ENCODE measurements around the gene PDLIM1. TPM values are rescaled to one million over a fixed set of nuclear protein-coding genes. Genes with fewer than 3 reads are reported as not detected.

PDLIM1 gene
- total and polyA plus RNA-seq, 9 of the 15 experiments (the other 6 are each of a cell fraction or from before 2014, with no cell fraction given) = 19.8 to 164 (median 39.1) TPM

DNA sequence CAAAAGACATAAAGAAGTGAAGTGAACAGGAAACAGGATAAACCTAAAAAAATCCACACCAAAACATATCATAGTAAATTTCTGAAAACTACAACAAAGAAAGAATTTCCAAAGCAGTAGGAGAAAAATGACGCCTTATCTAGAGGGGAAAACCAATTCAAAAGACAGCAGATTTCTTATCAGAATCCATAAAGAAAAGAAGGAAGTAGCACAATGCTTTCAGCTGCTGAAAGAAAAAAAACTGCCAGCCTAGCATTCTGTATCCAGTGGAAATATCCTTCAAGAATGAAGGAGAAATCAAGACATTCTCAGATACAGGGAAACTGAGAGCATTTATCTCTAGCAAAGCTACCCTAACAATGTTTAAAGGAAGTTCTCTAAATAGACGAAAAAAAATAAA is 37.8 kb downstream of the PDLIM1 start:
- ChIA-PET CTCF (ENCODE audit: low intra/inter-chr PET ratio) (no interaction called here), POLR2A (no interaction called here)
- FAIRE-seq (no peak), ATAC-seq (no peak), DNase-seq (ENCODE audit: extremely low read depth in 1 of 4, low spot score in 3 of 4) (no peak)
- Histone ChIP-seq H3K4me2 (ENCODE audit: insufficient read depth, low read length) (no peak overlapping the region), H2AFZ (ENCODE audit: low read depth, low read length) (no peak overlapping the region), H3K4me3 (no peak overlapping the region), H3K4me1 (replicated peaks in 1 of 2; ENCODE audit: control insufficient read depth in 2 of 2, insufficient read depth in 2 of 2, low read length in 2 of 2) (peaks cover 0 to 3% of the 10 kb centered on the region in 2 experiments; a peak in 1 of 5 replicates), H4K20me1 (replicated peaks; ENCODE audit: control insufficient read depth, insufficient read depth, low read length) (no peaks in the 10 kb centered on the region), H3K9me1 (ENCODE audit: control insufficient read depth, insufficient read depth, low read length) (peaks cover 3% of the 10 kb centered on the region), H3K27me3 (ENCODE audit: control insufficient read depth in 2 of 2, insufficient read depth in 2 of 2, low read length in 2 of 2) (no peaks in the 10 kb centered on the region), H3K36me3 (ENCODE audit: control insufficient read depth, insufficient read depth, low read length) (peaks cover 33% of the 10 kb centered on the region; the same call in 2 of the 3 replicates), H3K9ac (ENCODE audit: insufficient read depth in 1 of 2, low read depth in 2 of 2, low read length in 2 of 2) (no peak overlapping the region), H3K9me3 (replicated peaks; ENCODE audit: control insufficient read depth, insufficient read depth, low read depth, low read length) (no peaks in the 10 kb centered on the region), H3K27ac (ENCODE audit: extremely low read depth, low read depth, low read length) (no peak overlapping the region), H3K79me2 (ENCODE audit: control insufficient read depth, insufficient read depth, low read length) (peaks cover 24% of the 10 kb centered on the region; the same call in 2 of the 3 replicates)
- no TSS peak for BruUV-seq (replicated peaks)
- intact Hi-C loops (cut with micrococcal nuclease) (no loop called here), in situ Hi-C loops (cut with MboI) (loop anchor here (5.0 kb wide), 1 partner anchor 109 kb away; no protein-coding TSS in a partner anchor)
- WGBS (ENCODE audit: insufficient coverage, low coverage, missing lambda C conversion rate) = 18% methylated on average over 2 of the region's 2 CpGs
- no peak for TF ChIP-seq ZNF583 (CRISPR knock-in tag; IDR thresholded peaks at IDR 0.05)
- TF ChIP-seq SMARCE1 (IDR thresholded peaks at IDR 0.05) = peak; percentile 45; the same call in 1 of the 2 replicates
- TF ChIP-seq RBM22 (IDR thresholded peaks at IDR 0.05; ENCODE audit: low read depth, low read length, poor library complexity, severe bottlenecking) = no peak
- no peak for TF ChIP-seq HDAC6 (IDR thresholded peaks at IDR 0.05; ENCODE audit: low read depth, low read length)
- TF ChIP-seq ZNF12 (CRISPR knock-in tag; IDR thresholded peaks at IDR 0.05) = peak; percentile 91
- TF ChIP-seq XRCC4 (IDR thresholded peaks at IDR 0.05; ENCODE audit: extremely low read depth, insufficient read depth, insufficient read length) = no peak
- TF ChIP-seq C11orf30 (IDR thresholded peaks at IDR 0.05; ENCODE audit: low read depth) = peak; percentile 42; the same call in 1 of the 2 replicates
- no peak for TF ChIP-seq CBFA2T2 (conservative IDR thresholded peaks at IDR 0.05)
- TF ChIP-seq ARNT (IDR thresholded peaks at IDR 0.05) = no peak
- no peak for TF ChIP-seq COPS2 (conservative IDR thresholded peaks at IDR 0.05)
- TF ChIP-seq, protein P1, sequence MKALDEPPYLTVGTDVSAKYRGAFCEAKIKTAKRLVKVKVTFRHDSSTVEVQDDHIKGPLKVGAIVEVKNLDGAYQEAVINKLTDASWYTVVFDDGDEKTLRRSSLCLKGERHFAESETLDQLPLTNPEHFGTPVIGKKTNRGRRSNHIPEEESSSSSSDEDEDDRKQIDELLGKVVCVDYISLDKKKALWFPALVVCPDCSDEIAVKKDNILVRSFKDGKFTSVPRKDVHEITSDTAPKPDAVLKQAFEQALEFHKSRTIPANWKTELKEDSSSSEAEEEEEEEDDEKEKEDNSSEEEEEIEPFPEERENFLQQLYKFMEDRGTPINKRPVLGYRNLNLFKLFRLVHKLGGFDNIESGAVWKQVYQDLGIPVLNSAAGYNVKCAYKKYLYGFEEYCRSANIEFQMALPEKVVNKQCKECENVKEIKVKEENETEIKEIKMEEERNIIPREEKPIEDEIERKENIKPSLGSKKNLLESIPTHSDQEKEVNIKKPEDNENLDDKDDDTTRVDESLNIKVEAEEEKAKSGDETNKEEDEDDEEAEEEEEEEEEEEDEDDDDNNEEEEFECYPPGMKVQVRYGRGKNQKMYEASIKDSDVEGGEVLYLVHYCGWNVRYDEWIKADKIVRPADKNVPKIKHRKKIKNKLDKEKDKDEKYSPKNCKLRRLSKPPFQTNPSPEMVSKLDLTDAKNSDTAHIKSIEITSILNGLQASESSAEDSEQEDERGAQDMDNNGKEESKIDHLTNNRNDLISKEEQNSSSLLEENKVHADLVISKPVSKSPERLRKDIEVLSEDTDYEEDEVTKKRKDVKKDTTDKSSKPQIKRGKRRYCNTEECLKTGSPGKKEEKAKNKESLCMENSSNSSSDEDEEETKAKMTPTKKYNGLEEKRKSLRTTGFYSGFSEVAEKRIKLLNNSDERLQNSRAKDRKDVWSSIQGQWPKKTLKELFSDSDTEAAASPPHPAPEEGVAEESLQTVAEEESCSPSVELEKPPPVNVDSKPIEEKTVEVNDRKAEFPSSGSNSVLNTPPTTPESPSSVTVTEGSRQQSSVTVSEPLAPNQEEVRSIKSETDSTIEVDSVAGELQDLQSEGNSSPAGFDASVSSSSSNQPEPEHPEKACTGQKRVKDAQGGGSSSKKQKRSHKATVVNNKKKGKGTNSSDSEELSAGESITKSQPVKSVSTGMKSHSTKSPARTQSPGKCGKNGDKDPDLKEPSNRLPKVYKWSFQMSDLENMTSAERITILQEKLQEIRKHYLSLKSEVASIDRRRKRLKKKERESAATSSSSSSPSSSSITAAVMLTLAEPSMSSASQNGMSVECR (CRISPR knock-in tag; IDR thresholded peaks at IDR 0.05) = no peak
- peak; percentile 40; the same call in 1 of the 2 replicates for TF ChIP-seq SOX6 (IDR thresholded peaks at IDR 0.05)
- peak; percentile 26; the same call in 1 of the 2 replicates for TF ChIP-seq MAFG (tag; conservative IDR thresholded peaks at IDR 0.05)
- TF ChIP-seq, protein P2, sequence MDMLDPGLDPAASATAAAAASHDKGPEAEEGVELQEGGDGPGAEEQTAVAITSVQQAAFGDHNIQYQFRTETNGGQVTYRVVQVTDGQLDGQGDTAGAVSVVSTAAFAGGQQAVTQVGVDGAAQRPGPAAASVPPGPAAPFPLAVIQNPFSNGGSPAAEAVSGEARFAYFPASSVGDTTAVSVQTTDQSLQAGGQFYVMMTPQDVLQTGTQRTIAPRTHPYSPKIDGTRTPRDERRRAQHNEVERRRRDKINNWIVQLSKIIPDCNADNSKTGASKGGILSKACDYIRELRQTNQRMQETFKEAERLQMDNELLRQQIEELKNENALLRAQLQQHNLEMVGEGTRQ (CRISPR knock-in tag; IDR thresholded peaks at IDR 0.05) = no peak
- no peak for TF ChIP-seq ZZZ3 (IDR thresholded peaks at IDR 0.05)
- no peak for TF ChIP-seq ZNF644 (tag; IDR thresholded peaks at IDR 0.05; ENCODE audit: low read depth)
- no peak for TF ChIP-seq POLR2AphosphoS2 (IDR thresholded peaks at IDR 0.05; ENCODE audit: low read length)
- TF ChIP-seq, protein P3, sequence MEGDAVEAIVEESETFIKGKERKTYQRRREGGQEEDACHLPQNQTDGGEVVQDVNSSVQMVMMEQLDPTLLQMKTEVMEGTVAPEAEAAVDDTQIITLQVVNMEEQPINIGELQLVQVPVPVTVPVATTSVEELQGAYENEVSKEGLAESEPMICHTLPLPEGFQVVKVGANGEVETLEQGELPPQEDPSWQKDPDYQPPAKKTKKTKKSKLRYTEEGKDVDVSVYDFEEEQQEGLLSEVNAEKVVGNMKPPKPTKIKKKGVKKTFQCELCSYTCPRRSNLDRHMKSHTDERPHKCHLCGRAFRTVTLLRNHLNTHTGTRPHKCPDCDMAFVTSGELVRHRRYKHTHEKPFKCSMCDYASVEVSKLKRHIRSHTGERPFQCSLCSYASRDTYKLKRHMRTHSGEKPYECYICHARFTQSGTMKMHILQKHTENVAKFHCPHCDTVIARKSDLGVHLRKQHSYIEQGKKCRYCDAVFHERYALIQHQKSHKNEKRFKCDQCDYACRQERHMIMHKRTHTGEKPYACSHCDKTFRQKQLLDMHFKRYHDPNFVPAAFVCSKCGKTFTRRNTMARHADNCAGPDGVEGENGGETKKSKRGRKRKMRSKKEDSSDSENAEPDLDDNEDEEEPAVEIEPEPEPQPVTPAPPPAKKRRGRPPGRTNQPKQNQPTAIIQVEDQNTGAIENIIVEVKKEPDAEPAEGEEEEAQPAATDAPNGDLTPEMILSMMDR (IDR thresholded peaks at IDR 0.05 in 2 of 3, conservative IDR thresholded peaks at IDR 0.05 in 1 of 3; ENCODE audit: insufficient read depth in 2 of 3, low read depth in 1 of 3, low read length in 3 of 3) = no peak
- TF ChIP-seq ZNF316 (IDR thresholded peaks at IDR 0.05) = peak; percentile 59

Measured in K562 (cell line).